Tibial nerve (tissue), 4 donors: Measurements from ENCODE around the gene BOD1L1. TPM values are rescaled to one million over a fixed set of nuclear protein-coding genes. Genes with fewer than 3 reads are reported as not detected.

ENCODE experiments used
- DNase-seq, 2 donors: peaks; one replicate each; pipeline ENCODE4 v3.0.0-alpha.2; 2019; ENCODE audit warnings: low spot score in 2 of 2
- H3K27ac ChIP-seq, 4 donors: fragments of 200-600 bp; sonication (generic) in 3 of 4; one replicate each; pipeline ENCODE4 v1.5.1; 2017 to 2019; ENCODE audit warnings: mild to moderate bottlenecking in 1 of 4
- H3K27me3 ChIP-seq, 2 donors: fragments of 200-600 bp; sonication (generic) in 1 of 2; one replicate each; pipeline versions ENCODE4 v1.5.1 to v1.6.0; 2017 to 2019
- H3K36me3 ChIP-seq, 3 donors: fragments of 200-600 bp; sonication (generic); one replicate each; pipeline ENCODE4 v1.5.1; 2018 to 2019
- H3K4me1 ChIP-seq, 4 donors: fragments of 200-600 bp; sonication (generic) in 3 of 4; one replicate each; pipeline ENCODE4 v1.5.1; 2017 to 2019
- H3K4me3 ChIP-seq, 4 donors: fragments of 200-600 bp; sonication (generic) in 3 of 4; one replicate each; pipeline ENCODE4 v1.5.1; 2017 to 2019; ENCODE audit warnings: mild to moderate bottlenecking in 1 of 4, moderate library complexity in 1 of 4
- H3K9me3 ChIP-seq, 4 donors: fragments of 200-600 bp; sonication (generic) in 3 of 4; one replicate each; pipeline ENCODE4 v1.5.1; 2017 to 2019
- EP300 ChIP-seq, 2 donors: sonication (generic); formaldehyde crosslinking; IDR thresholded peaks; one replicate each; pipeline ENCODE4 v1.6.1; 2017; ENCODE audit warnings: antibody characterized with exemption in 2 of 2, mild to moderate bottlenecking in 1 of 2
- POLR2A ChIP-seq, 2 donors: fragments of 450-650 bp; IDR thresholded peaks; one replicate each; pipeline ENCODE4 v1.6.1; 2017; ENCODE audit warnings: antibody characterized with exemption in 2 of 2, mild to moderate bottlenecking in 2 of 2, moderate library complexity in 2 of 2
- WGBS, 2 donors: methylation state at CpG; one replicate each; pipeline ENCODE4 v1.1.5; 2018; 5-methylcytosine and 5-hydroxymethylcytosine counted together
- total RNA-seq, 4 donors: library from RNA; depleted of rRNA; stranded (reverse); fragments of >200 nt; gene quantifications; one replicate each; pipeline ENCODE4 v1.1.0, GENCODE V29; 2016
- TF ChIP-seq, protein P1 (sequence below), 5 experiments: fragments of 200-600 bp in 3 of 5; fragments of 450-650 bp in 2 of 5; sonication (generic) in 3 of 5; IDR thresholded peaks; one replicate each; pipeline ENCODE4 v1.5.1; 2016 to 2019; ENCODE audit warnings: antibody characterized with exemption in 5 of 5, mild to moderate bottlenecking in 3 of 5, moderate library complexity in 2 of 5

The BOD1L1 gene
- total RNA-seq, 4 donors from 2014 or later = 41.5 to 53.8 (median 47.8) TPM

DNA sequence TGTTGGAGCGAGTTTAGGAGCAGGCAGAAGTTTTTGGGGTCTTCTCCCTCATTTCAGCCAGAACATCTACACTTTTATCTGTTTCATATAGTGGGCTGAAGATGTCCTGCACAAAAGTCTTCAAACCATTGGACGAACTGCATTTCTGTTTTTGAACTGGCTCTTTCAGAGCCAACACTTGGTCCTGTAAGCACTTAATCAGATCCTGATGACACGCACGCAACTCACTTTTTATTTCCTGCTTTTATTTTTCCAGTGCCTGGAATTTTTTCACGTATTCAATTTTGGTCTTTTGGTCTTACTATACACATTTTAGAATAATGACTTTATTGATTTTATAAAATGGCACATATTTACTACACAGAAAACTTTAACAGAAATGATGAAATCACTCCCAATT lies 43.0 kb downstream of the BOD1L1 start:
- no peak overlapping the region for H3K27ac ChIP-seq
- WGBS, 2 donors = 81 to 88% methylated on average over 5 of the region's 5 CpGs
- no peak for TF ChIP-seq POLR2A (IDR thresholded peaks at IDR 0.05)
- TF ChIP-seq, protein P1, sequence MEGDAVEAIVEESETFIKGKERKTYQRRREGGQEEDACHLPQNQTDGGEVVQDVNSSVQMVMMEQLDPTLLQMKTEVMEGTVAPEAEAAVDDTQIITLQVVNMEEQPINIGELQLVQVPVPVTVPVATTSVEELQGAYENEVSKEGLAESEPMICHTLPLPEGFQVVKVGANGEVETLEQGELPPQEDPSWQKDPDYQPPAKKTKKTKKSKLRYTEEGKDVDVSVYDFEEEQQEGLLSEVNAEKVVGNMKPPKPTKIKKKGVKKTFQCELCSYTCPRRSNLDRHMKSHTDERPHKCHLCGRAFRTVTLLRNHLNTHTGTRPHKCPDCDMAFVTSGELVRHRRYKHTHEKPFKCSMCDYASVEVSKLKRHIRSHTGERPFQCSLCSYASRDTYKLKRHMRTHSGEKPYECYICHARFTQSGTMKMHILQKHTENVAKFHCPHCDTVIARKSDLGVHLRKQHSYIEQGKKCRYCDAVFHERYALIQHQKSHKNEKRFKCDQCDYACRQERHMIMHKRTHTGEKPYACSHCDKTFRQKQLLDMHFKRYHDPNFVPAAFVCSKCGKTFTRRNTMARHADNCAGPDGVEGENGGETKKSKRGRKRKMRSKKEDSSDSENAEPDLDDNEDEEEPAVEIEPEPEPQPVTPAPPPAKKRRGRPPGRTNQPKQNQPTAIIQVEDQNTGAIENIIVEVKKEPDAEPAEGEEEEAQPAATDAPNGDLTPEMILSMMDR (IDR thresholded peaks at IDR 0.05) = no peak
- no peak for TF ChIP-seq EP300 (IDR thresholded peaks at IDR 0.05)

DNA sequence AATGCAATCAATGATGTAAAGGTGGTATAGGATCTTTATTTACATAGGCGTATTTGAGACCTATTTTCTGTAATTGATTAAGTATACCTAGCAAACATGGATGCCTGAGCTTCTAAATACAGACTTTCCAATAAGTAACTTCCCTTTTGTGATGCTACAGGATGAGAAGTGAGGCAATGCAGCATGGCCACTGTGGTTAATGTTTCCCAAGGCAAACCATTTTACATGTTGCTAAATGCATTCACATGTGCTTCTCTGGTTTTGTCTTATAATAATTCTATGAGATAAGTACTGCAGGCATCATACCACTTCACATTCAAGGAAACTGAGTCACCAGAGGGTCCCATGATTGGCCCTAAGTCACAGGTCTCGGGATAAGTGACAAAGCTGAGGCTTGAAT lies 47.5 kb downstream of the BOD1L1 start:
- TF ChIP-seq EP300 (IDR thresholded peaks at IDR 0.05) (no peak), POLR2A (IDR thresholded peaks at IDR 0.05) (no peak)
- TF ChIP-seq, protein P1 (IDR thresholded peaks at IDR 0.05) = no peak
- 88 to 93% methylated on average over 2 of the region's 2 CpGs for WGBS, 2 donors
- H3K36me3 ChIP-seq = peaks cover 9 to 98% (median 27%) of the 10 kb centered on the region in 3 donors
- H3K27ac ChIP-seq = no peak overlapping the region
- no peaks in the 10 kb centered on the region for H3K9me3 ChIP-seq
- no peaks in the 10 kb centered on the region for H3K27me3 ChIP-seq
- DNase-seq = no peak
- no peaks in the 10 kb centered on the region for H3K4me1 ChIP-seq
- no peak overlapping the region for H3K4me3 ChIP-seq

More for the DNA sequence above, 43.0 kb downstream of the BOD1L1 start:
- Histone ChIP-seq H3K4me1 (no peaks in the 10 kb centered on the region), H3K9me3 (no peaks in the 10 kb centered on the region), H3K4me3 (no peak overlapping the region), H3K27me3 (no peaks in the 10 kb centered on the region), H3K36me3 (peaks cover 12 to 96% (median 17%) of the 10 kb centered on the region in 3 donors)
- no peak for DNase-seq

DNA sequence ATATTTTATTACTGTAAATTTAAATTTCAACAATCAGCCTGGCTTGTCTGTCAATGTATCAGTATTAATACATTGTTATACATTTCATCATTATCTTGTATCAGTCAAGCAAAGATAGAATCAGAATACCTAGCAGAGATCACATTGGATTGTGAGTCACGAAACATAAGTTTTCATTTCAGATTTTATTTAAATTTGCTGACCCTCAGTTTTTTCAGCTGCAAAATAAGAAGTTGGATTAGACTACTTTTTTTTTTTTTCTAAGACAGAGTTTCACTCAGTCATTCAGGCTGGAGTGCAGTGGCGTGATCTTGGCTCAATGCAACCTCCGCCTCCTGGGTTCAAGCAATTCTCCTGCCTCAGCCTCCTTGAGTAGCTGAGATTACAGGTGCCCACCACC lies 49.9 kb downstream of the BOD1L1 start:
- no peak for DNase-seq
- 91 to 95% methylated on average over 3 of the region's 3 CpGs for WGBS, 2 donors
- Histone ChIP-seq H3K4me1 (no peaks in the 10 kb centered on the region), H3K4me3 (no peak overlapping the region), H3K9me3 (no peaks in the 10 kb centered on the region), H3K27me3 (no peaks in the 10 kb centered on the region), H3K36me3 (peaks cover 9 to 100% (median 34%) of the 10 kb centered on the region in 3 donors), H3K27ac (no peak overlapping the region)
- TF ChIP-seq EP300 (IDR thresholded peaks at IDR 0.05) (no peak), POLR2A (IDR thresholded peaks at IDR 0.05) (no peak)
- TF ChIP-seq, protein P1 (IDR thresholded peaks at IDR 0.05) = no peak

DNA sequence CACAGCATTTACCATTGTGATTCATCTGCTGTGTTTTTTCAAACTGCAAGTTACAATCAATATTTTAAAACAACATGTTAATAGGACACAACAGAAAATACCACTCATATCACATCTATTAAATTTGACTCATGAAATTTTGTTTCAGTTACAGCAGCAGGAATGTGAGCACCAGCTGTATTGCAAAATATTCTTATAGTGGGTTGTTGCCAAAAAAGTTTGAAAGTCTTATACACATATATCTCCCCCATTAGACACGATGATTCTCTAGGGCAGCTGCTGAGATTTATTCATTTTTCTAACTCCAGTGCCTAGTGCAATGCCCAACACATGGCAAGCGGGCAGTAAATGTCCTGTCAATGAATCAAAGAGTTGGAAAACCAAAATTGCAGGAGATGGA lies 56.6 kb downstream of the BOD1L1 start:
- H3K4me1 ChIP-seq = no peaks in the 10 kb centered on the region
- H3K36me3 ChIP-seq = peaks cover 7 to 89% (median 26%) of the 10 kb centered on the region in 3 donors
- WGBS, 2 donors = 91 to 97% methylated on average over 2 of the region's 2 CpGs
- no peak overlapping the region for H3K27ac ChIP-seq
- H3K4me3 ChIP-seq = no peak overlapping the region
- DNase-seq = no peak
- no peaks in the 10 kb centered on the region for H3K9me3 ChIP-seq
- TF ChIP-seq, protein P1 (IDR thresholded peaks at IDR 0.05) = no peak
- TF ChIP-seq EP300 (IDR thresholded peaks at IDR 0.05) (no peak), POLR2A (IDR thresholded peaks at IDR 0.05) (no peak)
- no peaks in the 10 kb centered on the region for H3K27me3 ChIP-seq

DNA sequence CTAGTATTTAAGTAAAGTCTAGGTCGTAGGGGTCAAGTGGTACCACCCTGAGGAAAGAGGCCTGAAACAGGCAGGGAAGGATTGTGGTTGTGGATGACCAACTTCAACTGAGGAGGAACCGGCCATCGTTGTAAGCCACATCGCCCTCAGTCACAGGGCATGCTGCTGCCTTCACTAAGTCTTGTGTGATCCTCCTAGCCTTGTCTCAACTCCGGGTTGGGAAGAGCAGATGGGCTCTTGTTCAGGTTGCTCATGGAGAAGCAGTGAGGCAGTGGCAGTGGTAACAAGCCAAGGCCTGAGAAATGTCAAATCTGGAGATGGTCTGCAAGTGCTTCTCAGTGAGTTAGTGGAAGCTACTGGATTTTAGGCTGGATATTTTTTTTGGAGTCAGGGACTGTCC lies 60.4 kb downstream of the BOD1L1 start:
- Histone ChIP-seq H3K27me3 (no peaks in the 10 kb centered on the region), H3K36me3 (peaks cover 6 to 51% (median 14%) of the 10 kb centered on the region in 3 donors), H3K9me3 (no peaks in the 10 kb centered on the region), H3K27ac (no peak overlapping the region), H3K4me3 (no peak overlapping the region), H3K4me1 (no peaks in the 10 kb centered on the region)
- 94 to 97% methylated on average over 5 of the region's 5 CpGs for WGBS, 2 donors
- DNase-seq = no peak
- TF ChIP-seq EP300 (IDR thresholded peaks at IDR 0.05) = no peak
- TF ChIP-seq, protein P1 (IDR thresholded peaks at IDR 0.05) = no peak
